Common myeloid progenitor, CD34-positive (primary cell): ENCODE data around the gene ULK4.

ENCODE experiments used
- CTCF ChIA-PET: fragments of 350-600 bp; sonication (Branson Sonifier 250); formaldehyde crosslinking; loops from one replicate; lab custom pipeline; 2021; ENCODE audit warnings: antibody characterized with exemption; lab: Charles Lee
- POLR2A ChIA-PET: fragments of 350-600 bp; sonication (Branson Sonifier 250); formaldehyde crosslinking; loops from one replicate; lab custom pipeline; 2021; ENCODE audit warnings: antibody characterized with exemption; lab: Charles Lee
- DNase-seq, 3 donors: peaks; one replicate each; pipeline versions ENCODE4 v3.0.0 to v3.0.0-alpha.2; 2013
- H3K27ac ChIP-seq, 2 experiments: 1 replicate in 1 of 2; 2 replicates in 1 of 2; pipeline ENCODE4 v1.7.0; 2013; ENCODE audit warnings: inconsistent platforms in 2 of 2, low read length in 2 of 2, mild to moderate bottlenecking in 2 of 2, low read depth in 1 of 2, moderate library complexity in 1 of 2; ENCODE audit not compliant: severe bottlenecking in 2 of 2, insufficient read depth in 1 of 2, poor library complexity in 1 of 2
- H3K27me3 ChIP-seq, 5 experiments: replicated peaks in 2 of 5; 1 replicate in 3 of 5; 2 replicates in 2 of 5; pipeline versions ENCODE4 v1.6.1 to v1.7.0; 2013; ENCODE audit warnings: low read length in 4 of 5, mild to moderate bottlenecking in 2 of 5, moderate library complexity in 2 of 5, inconsistent platforms in 1 of 5; ENCODE audit not compliant: insufficient read depth in 5 of 5, control insufficient read depth in 4 of 5
- H3K36me3 ChIP-seq, 4 experiments: 1 replicate in 2 of 4; 2 replicates in 2 of 4; pipeline versions ENCODE4 v1.6.1 to v1.7.0; 2013; ENCODE audit warnings: low read length in 3 of 4, control low read depth in 1 of 4, mild to moderate bottlenecking in 1 of 4; ENCODE audit not compliant: control insufficient read depth in 4 of 4, insufficient read depth in 4 of 4
- H3K4me1 ChIP-seq, 4 experiments: 1 replicate in 3 of 4; 2 replicates in 1 of 4; pipeline versions ENCODE4 v1.6.1 to v1.7.1; 2013; ENCODE audit warnings: low read length in 3 of 4, mild to moderate bottlenecking in 3 of 4, control low read depth in 1 of 4, inconsistent platforms in 1 of 4, moderate library complexity in 1 of 4; ENCODE audit not compliant: control insufficient read depth in 4 of 4, insufficient read depth in 4 of 4; ENCODE audit errors: control extremely low read depth in 1 of 4
- H3K4me3 ChIP-seq, 7 experiments: 1 replicate in 4 of 7; 2 replicates in 3 of 7; pipeline versions ENCODE4 v1.5.1 to v1.7.0; 2013; ENCODE audit warnings: mild to moderate bottlenecking in 7 of 7, low read length in 6 of 7, moderate library complexity in 6 of 7, inconsistent platforms in 2 of 7, low read depth in 2 of 7, control low read depth in 1 of 7; ENCODE audit not compliant: insufficient read depth in 4 of 7, control insufficient read depth in 1 of 7; ENCODE audit errors: extremely low read depth in 1 of 7
- H3K9me3 ChIP-seq, 5 experiments: 1 replicate in 4 of 5; 2 replicates in 1 of 5; pipeline versions ENCODE4 v1.6.1 to v1.7.1; 2013; ENCODE audit warnings: low read length in 4 of 5, mild to moderate bottlenecking in 2 of 5, inconsistent platforms in 1 of 5, low read depth in 1 of 5, moderate library complexity in 1 of 5; ENCODE audit not compliant: control insufficient read depth in 4 of 5, insufficient read depth in 2 of 5; ENCODE audit errors: control extremely low read depth in 1 of 5
- WGBS: methylation state at CpG from one replicate; pipeline ENCODE4 v1.1.5; 2013; ENCODE audit not compliant: insufficient coverage; 5-methylcytosine and 5-hydroxymethylcytosine counted together

Gene ULK4

GRCh38 chr3:41356775-41357174 lies 605.1 kb downstream of the ULK4 start:
- H3K9me3 ChIP-seq: no peaks in the 10 kb centered on the region
- H3K4me1 ChIP-seq: peaks cover 0 to 7% (median 0%) of the 10 kb centered on the region in 4 experiments
- no peak overlapping the region for H3K27ac ChIP-seq
- H3K27me3 ChIP-seq: no peaks in the 10 kb centered on the region
- CTCF ChIA-PET: interaction anchor here (0.6 kb wide), 1 partner anchor 87 kb away, joined by 3 read pairs; no protein-coding TSS in a partner anchor
- no peaks in the 10 kb centered on the region for H3K36me3 ChIP-seq
- POLR2A ChIA-PET: no interaction called here
- no peak for DNase-seq
- no peak overlapping the region for H3K4me3 ChIP-seq
- WGBS: no CpG with 5 or more reads among the region's 2 CpGs

GRCh38 chr3:41352510-41352909 lies 609.4 kb downstream of the ULK4 start:
- peaks cover 0 to 12% (median 6%) of the 10 kb centered on the region in 4 experiments for H3K4me1 ChIP-seq
- CTCF ChIA-PET: interaction anchor here (1.4 kb wide), 1 partner anchor 22 kb away, joined by 3 read pairs; no protein-coding TSS in a partner anchor
- 96% methylated on average over 3 of the region's 3 CpGs for WGBS
- H3K4me3 ChIP-seq: no peak overlapping the region
- H3K36me3 ChIP-seq: no peaks in the 10 kb centered on the region
- H3K27me3 ChIP-seq: no peaks in the 10 kb centered on the region
- DNase-seq: no peak
- H3K9me3 ChIP-seq: no peaks in the 10 kb centered on the region
- no peak overlapping the region for H3K27ac ChIP-seq
- POLR2A ChIA-PET: no interaction called here

- 40% methylated on average over 1 of the region's 2 CpGs for WGBS
- ChIA-PET POLR2A (no interaction called here), CTCF (no interaction called here)
Measured at GRCh38 chr3:41350441-41350840, 611.5 kb downstream of the ULK4 start.

GRCh38 chr3:41348401-41348800 lies 613.5 kb downstream of the ULK4 start:
- no peak for DNase-seq
- 100% methylated on average over 1 of the region's 4 CpGs for WGBS
- Histone ChIP-seq H3K4me3 (no peak overlapping the region), H3K27me3 (no peaks in the 10 kb centered on the region), H3K4me1 (peaks cover 0 to 12% (median 6%) of the 10 kb centered on the region in 4 experiments), H3K27ac (no peak overlapping the region), H3K36me3 (no peaks in the 10 kb centered on the region), H3K9me3 (peaks cover 0 to 3% (median 0%) of the 10 kb centered on the region in 5 experiments)
- ChIA-PET CTCF (no interaction called here), POLR2A (no interaction called here)

More at GRCh38 chr3:41350441-41350840, 611.5 kb downstream of the ULK4 start:
- peaks cover 0 to 12% (median 6%) of the 10 kb centered on the region in 4 experiments for H3K4me1 ChIP-seq
- peak in 2 of 3 donors; percentile 9 to 18 for DNase-seq
- H3K27ac ChIP-seq: no peak overlapping the region
- H3K27me3 ChIP-seq: no peaks in the 10 kb centered on the region
- H3K4me3 ChIP-seq: no peak overlapping the region
- no peaks in the 10 kb centered on the region for H3K9me3 ChIP-seq
- H3K36me3 ChIP-seq: no peaks in the 10 kb centered on the region

GRCh38 chr3:41346698-41347270 lies 615.1 kb downstream of the ULK4 start:
- Histone ChIP-seq H3K9me3 (peaks cover 0 to 3% (median 0%) of the 10 kb centered on the region in 5 experiments), H3K36me3 (no peaks in the 10 kb centered on the region), H3K4me1 (peaks cover 0 to 9% (median 4%) of the 10 kb centered on the region in 4 experiments), H3K4me3 (no peak overlapping the region), H3K27me3 (no peaks in the 10 kb centered on the region), H3K27ac (no peak overlapping the region)
- ChIA-PET CTCF (no interaction called here), POLR2A (no interaction called here)
- WGBS: 100% methylated on average over 3 of the region's 4 CpGs
- no peak for DNase-seq

GRCh38 chr3:41345788-41346187 lies 616.1 kb downstream of the ULK4 start:
- H3K4me1 ChIP-seq: peaks cover 0 to 5% (median 2%) of the 10 kb centered on the region in 4 experiments
- H3K36me3 ChIP-seq: no peaks in the 10 kb centered on the region
- no peak overlapping the region for H3K4me3 ChIP-seq
- peaks cover 0 to 3% (median 0%) of the 10 kb centered on the region in 5 experiments for H3K9me3 ChIP-seq
- H3K27ac ChIP-seq: no peak overlapping the region
- ChIA-PET CTCF (no interaction called here), POLR2A (no interaction called here)
- DNase-seq: peak in 1 of 3 donors; percentile 30
- H3K27me3 ChIP-seq: no peaks in the 10 kb centered on the region
- WGBS: 99% methylated on average over 5 of the region's 5 CpGs

- H3K27ac ChIP-seq: no peak overlapping the region
- POLR2A ChIA-PET: no interaction called here
- no peaks in the 10 kb centered on the region for H3K27me3 ChIP-seq
- H3K4me3 ChIP-seq: no peak overlapping the region
- peaks cover 0 to under 1% (median 0%) of the 10 kb centered on the region in 5 experiments for H3K9me3 ChIP-seq
- no peaks in the 10 kb centered on the region for H3K36me3 ChIP-seq
- no CpG with 5 or more reads among the region's 1 CpG for WGBS
- H3K4me1 ChIP-seq: no peaks in the 10 kb centered on the region
- CTCF ChIA-PET: no interaction called here
- no peak for DNase-seq
Measured at GRCh38 chr3:41339758-41340157, 622.1 kb downstream of the ULK4 start.
